ENCODE results near the gene TPT1. TPM values are rescaled to one million over a fixed set of nuclear protein-coding genes. Genes with fewer than 3 reads are reported as not detected.

TPT1 gene
- total RNA-seq, 1 donor from 2014 or later, result 3,711 TPM

DNA sequence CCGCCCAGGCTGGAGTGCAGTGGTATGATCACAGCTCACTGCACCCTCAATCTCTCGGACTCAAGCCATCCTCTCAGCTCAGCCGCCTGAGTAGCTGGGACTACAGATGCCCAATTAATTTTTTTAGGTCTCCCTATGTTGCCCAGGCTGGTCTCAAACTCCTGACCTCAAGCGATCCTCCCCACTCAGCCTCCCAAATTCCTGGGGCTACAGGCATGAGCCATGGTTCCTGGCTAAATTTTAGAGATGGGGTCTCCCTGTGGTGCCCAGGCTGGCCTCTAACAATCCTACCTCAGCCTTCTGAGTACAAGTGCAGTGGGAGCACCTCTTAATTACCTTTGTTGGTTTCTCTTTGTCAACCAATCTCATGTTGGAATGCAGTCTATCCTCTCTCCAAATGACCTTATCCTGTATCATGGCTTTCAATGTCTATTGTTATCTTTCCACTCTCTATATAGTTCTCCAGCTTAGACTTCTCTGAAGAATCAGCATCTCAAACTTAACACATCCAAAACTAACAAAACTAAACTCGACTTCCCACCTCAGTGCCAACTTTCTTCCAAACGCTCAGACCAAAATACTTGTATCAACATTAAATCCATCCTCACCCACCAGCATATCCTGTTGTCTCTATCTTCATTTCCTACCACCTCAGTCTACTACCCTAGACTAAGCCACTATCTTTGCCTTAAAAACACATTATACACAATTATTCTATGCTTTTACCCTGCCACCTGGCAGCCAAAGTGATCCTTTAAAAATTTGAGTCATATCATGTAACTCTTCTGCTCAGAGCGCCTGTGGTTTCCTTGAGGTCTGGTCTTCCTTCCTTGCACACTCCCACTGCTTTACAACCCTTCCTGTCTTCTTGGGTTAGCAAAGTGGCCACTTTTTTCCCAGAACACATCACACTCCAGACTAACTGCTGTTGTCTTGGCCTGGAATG, 6.7 kb downstream of the TPT1 start:
- DNase-seq (ENCODE audit: low read depth), result no peak

DNA sequence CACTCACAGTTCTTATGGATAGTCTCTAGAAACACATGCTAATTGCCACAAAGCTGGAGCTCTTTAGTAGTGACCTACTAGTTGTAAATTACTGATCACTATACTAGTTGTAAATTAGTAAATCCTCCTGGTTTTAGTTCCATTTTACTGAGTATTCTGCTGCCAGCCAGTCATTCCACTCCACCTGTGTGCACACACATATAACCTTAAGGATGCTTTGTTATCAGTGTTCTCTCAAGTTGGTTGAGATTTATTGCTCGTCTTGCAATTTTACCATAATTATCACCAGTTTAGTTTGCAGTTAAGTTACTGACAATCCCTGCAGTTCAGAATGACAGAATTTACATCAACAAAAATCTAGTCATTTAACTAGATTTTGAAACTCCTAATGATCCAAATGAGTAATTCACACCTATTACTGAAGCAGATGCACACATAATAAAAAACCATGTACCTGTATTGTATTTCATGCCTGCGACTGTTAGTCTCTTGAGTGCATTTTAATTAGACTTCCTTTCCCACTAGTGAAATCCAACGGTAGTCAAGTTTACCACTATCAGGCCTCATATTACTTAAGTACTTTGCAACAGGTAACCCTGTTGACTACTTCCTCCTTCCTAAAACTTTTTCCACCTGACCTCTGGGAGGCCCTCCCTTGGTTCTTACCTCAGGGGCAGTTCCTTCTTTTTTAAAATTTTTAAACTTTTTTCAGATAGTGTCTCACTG, 7.6 kb downstream of the TPT1 start:
- no peak for DNase-seq (ENCODE audit: low read depth)

DNA sequence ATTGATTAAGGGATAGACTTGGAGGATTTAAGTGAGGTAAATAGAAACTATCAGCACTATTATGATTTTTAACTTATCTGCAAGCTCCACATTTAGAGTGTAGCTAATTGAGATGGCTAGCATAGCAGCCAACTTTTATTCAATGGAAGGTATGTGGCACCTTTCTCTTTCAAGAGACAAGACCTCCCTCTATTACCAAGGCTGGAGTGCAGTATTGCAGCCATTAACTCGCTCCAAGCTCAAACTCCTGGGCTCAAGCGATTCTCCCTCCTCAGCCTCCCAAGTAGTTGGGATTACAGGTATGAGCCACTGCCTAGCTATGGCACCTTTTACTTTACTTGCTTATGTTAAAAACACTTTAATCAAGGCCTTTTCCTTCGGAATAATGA, 8.2 kb downstream of the TPT1 start:
- DNase-seq (ENCODE audit: low read depth), result no peak

DNA sequence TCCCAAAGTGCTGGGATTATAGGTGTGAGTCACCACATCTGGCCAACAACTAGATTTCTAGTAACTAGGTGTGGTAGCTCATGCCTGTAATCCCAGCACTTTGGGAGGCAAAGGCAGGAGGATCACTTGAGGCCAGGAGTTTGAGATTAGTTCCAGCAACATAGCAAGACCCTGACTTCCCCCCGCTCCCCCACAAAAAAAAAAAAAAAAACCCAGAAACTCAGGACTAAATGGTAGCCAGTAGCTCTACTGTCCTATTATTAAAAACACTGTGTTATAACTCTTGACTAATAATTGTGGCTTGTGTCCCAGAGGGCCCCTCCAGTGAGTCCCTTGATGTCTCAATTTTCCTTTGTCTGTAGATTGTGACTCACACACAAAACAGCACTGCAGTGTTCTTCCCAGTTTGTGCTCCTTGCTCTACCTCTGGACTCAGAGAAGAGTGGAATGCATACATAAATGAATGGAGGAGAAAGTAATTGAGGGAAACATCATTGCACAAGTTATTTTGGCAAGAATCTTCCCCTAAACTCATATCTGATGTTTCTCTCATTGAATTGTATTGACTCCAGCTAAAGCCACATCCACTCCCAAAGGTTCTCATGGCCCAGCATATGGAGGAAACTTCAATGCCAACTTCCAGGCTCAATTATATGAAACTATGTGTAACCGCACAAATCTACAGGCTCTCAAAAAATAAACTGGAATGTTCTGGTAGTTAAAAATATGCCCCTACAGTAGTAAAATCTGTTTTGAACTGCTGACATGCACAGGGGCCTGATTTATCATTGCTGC, 8.8 kb downstream of the TPT1 start:
- peak; percentile 87 for DNase-seq (ENCODE audit: low read depth)

DNA sequence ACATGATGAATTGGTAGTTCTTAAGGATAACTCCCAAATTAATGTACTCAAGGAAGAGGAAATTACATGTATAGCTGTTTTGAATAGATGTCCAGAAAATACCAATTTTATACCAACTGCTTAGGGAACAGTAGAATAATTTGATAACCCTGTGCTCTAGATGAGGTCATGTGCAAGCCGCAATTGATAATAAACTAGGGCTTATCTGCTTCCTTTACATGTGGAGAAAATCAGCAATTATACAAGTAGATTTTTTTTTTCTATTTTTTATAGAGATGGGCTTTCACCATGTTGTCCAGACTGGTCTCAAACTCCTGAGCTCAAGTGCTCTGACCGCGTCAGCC, 9.3 kb downstream of the TPT1 start:
- no peak for DNase-seq (ENCODE audit: low read depth)

DNA sequence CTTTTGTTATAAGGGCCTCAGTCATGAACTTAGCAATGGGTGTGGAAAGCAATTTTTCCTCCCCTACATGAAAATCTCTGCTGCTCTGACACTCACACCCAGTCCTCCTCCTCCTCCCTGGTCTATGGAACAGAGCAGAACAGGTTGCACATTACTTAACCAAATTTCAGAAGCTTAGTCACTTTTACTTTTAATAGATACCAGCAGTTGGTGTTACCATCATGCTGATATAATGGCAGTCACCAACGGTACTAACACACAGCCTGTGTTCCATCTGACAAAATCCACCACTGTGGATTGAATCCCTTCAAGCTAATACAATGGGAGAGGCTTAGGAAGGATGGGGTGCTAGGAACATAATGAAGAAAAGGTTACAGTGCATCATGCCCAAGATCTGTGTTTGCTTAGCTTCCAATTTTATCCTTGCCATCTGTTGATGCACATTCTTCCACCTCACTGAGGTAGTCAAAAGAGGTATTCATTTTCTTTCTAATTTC, 9.8 kb downstream of the TPT1 start:
- DNase-seq (ENCODE audit: low read depth), result no peak

DNA sequence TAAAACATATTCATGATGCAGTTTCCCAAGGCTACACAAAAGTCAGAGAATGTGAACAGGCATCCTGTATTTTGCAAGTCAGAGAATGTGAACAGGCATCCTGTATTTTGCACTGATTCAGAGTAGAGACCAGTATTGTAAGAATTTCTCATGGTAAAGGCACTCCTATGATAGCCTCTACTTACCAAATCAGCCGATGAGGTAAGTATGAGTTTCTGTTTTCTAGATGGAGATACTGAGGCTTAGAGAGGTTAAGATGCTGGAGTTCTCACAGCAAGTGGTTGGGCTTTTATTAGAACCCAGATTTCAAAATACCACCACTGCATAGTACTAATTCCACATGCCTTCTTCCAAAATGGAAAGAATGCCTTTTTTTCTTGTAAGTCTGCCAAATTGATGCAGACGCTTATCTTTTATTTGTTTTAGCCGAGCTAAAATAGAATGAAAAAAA, 12.3 kb downstream of the TPT1 start:
- no peak for DNase-seq (ENCODE audit: low read depth)

DNA sequence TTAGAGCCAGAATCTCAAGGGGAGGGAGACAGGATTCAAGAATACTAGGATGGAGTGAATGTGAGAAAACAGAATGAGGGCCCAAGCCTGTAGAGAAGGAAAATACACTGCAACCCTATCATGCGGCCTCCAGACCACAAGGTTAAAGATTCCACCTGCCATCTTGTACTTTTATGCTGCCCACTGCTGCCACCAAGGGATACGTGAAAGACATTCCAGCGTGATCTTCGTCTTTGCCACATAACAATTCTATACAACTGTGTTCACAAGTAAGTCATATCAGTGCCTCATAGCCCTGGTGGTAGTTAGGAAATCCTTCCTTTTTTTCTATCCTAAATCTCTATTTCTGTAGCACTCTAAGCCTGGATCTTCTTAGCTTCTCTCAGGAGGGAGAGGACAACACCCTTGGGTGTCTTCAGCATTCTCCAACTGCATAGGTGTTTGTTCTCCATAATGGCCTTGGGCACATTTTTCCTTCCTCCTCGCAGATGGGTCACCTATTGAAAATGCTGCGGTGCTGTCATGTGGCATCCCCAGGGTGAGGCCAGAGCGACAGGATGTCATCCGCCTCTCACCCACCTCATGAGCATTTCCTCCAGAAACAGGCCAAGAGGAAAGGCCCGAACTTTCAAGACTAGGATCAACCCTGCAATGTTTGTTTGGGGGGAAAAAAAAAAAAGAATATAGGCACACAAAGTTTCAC, 13.6 kb downstream of the TPT1 start:
- DNase-seq (ENCODE audit: low read depth), result no peak

DNA sequence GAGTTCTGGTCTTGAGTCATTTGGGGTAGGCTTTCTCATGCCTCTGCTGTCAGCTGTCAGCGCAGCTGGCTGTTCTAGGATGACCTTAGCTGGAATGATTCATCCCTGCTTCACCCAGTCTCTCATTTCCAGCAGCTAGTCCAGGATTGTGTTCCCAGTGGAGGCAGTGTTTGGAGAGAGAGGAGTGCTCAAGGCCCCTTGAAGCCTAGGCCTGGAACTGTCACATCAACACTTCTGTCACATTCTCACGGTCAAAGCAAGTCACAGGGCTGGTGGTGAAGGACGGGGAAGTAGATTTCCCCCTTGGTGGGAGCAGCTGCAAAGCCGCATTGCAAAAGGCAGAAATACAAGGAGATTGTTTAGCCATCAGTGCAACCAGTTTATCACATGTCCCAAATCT, 15.2 kb downstream of the TPT1 start:
- peak; percentile 88 for DNase-seq (ENCODE audit: low read depth)

DNA sequence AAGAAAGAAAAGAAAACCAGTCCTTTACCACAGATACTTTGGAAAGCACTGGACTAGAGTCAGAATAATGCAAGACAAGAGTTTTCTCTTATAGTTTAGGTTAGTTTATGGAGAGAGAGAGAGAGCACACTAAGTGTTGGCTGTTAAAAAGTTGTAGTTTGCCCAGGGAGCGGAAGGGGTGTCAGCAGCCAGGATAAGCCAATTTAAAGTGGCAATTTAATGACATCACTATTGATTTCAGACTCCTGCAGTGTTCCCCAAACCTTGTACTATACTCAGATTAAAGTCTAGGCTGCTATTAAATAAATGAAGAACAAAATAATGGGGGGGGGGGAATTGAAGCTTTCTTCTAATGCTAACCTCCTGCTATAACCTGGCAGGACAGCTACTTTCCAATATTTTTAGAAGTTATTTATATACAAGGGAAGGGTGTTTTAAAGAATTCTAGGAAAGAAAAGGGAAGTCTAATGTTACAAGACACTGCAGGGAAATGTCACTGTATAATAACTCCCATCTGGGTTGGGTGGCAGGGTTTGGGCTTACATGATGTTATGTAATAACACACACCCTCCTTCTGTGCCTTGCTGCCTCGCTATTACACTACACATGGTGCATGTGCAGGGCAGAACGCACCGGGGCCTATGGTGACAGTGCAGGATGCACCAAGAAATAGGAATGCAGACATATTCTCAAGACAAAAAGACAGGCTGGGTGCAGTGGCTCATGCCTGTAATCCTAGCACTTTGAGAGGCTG, 19.9 kb downstream of the TPT1 start:
- DNase-seq (ENCODE audit: low read depth), result no peak

DNA sequence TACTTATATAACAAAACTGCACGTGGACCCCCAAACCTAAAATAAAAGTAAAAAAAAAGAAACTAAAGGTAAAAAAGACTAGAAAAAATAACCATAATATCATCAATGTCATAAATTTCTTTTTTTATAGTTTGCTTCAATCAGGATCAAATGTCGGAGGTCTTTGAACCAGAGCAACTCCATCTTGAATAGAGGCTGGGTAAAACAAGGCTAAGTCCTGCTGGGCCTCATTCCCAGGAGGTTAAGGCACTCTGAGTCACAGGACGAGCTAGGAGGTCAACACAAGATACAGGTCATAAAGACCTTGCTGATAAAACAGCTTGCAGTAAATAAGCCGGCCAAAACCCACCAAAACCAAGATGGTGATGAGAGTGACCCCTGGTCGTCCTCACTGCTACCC, 24.0 kb downstream of the TPT1 start:
- DNase-seq (ENCODE audit: low read depth), result no peak

DNA sequence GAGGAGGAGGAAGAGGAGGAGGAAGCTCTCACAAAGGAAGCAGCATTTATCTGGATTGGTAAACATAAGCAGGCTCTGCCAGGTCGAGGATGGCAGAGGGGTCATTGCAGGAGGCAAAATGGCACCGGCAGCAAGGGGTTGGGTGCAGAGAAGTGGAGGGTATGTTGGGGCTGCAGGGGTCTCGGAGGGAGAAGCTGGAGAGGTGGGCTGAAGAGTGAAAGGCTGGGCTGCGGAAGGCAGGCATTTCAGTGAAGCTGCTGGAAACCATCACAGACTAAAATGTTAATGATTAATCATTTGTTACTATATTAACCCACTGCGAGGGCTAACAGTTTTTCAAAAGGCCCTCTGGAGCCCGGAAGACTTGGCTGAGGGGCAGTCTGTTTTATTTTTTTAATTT, 24.6 kb downstream of the TPT1 start:
- peak; percentile 68 for DNase-seq (ENCODE audit: low read depth)

DNA sequence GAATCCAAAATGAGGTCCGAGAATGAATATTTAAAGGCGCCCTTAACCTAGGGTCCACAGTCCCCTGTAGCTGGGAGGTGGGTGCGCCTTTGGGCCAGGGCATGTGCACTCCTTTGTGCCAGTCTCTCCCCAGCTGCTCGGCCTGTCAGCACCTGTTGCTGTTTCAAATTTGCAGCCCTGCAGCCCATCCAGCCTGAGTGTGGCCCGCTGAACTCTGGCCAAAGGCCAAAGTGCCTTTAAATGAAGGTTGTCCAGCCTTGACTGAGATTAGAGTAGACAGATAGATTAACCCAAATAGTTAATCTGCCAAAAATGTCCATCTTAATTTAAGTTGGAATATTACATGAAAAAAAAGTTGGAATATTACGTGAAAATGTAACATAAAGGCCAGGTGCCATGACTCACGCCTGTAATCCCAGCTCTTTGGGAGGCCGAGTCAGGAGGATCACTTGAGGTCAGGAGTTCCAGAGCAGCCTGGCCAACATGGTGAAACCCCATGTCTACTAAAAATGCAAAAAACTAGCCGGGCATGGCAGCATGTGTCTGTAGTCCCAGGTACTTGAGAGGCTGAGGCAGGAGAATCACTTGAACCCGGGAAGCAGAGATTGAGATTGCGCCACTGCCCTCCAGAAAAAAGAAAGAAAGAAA, 25.3 kb downstream of the TPT1 start:
- DNase-seq (ENCODE audit: low read depth), result no peak

DNA sequence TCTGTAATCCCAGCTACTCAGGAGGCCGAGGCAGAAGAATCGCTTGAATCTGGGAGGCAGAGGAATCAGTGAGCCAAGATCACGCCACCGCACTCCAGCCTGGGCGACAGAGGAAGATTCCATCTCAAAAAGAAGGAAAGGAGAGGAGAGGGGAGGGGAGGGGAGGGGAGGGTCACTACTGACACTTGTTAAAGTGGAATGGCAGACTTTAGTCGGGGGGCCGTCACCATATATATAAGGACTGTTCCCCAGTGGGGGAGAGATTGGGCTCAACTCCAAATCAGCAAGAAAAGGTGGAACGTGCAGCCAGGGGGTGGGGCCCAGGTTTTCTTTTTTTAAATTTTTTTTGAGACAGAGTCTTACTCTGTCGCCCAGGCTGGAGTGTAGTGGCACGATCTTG, 26.2 kb downstream of the TPT1 start:
- DNase-seq (ENCODE audit: low read depth), result no peak

DNA sequence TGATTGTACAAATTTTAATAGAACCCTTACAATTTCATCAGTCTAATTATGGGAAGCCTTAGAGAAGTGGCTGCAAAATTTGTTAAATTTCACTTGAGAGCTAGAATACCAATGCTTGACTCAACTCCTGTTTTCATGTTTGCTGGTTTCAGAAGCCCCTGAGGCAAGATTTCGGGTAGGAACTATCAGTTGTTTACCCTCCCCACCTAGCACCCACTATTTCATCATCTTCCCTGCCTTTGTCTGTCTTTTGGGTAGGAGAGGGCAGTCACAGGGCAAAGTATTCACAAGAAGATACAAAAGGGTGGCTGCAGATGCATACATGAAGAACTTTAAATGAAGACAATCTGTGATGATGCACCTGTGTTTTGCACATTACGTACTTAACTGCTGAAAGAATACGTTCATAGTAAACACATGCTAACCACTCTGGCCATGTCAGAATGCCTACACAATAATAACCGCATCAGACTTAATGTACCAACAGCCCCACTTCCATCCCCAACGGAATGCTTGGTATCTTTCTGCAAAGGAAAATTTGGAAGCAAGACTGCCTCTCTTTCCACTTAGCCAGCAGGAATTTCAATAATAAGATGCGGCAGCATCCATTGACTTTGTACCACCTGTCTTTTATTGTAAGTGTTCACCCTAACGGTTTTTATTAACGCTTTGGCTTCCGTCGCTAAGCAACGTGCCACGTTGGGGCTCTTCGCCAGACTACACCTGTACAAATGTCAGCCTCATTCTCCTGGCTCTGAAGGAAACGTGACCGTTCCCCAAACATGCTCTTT, 30.4 kb downstream of the TPT1 start:
- no peak for DNase-seq (ENCODE audit: low read depth)

DNA sequence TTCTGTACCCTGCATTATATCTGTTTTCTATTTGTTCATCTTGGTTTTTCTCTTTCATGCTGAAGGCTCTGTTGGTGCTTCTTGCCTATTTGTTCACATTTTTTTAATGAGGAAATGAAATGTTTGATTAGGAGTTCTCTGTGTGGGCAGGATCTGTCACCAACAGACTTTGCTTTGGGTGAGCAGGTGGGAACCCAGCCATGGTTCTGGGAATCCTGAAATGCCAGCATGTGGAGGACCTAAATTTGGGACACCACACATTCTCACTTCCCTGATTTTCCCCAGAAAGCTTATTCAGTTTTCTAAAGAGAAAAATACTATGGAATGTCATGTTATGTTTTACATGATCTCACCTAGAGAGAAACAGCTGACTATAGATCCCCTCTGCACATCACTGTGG, 34.0 kb downstream of the TPT1 start:
- no peak for DNase-seq (ENCODE audit: low read depth)

DNA sequence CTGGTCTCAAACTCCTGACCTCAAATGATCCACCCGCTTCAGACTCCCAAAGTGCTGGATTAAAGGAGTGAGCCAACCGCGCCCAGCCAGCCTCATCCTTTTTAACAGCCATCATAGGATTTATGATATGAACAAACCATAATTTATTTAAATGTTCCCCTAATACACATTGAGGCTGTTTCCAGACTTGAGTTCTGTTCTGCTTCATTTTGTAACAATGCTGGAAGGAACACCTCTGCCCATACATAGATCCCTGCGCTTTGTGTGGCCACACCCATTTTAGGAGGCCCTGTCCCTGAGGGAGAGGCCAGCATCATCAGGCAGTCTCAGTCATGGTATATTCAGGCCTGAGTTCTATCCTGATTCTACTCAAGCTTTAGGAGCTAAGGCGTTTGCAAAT, 35.9 kb downstream of the TPT1 start:
- DNase-seq (ENCODE audit: low read depth), result no peak

DNA sequence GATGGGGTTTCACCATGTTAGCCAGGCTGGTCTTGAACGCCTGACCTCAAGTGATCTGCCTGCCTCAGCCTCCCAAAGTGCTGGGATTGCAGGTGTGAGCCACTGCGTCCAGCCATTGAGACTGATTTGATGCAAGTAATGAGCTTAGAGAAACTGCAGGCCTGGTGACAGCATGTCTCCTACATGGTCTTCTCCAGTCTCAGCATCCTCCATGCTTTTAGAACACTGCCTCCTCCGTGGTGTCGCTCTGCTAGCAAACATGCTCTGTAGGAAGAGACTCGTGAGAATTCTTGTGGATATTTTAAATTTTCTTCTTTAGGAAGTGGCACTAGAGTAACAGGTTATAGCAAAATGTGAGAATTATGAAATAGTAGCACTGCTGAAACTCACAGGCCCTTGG, 37.1 kb downstream of the TPT1 start:
- no peak for DNase-seq (ENCODE audit: low read depth)

DNA sequence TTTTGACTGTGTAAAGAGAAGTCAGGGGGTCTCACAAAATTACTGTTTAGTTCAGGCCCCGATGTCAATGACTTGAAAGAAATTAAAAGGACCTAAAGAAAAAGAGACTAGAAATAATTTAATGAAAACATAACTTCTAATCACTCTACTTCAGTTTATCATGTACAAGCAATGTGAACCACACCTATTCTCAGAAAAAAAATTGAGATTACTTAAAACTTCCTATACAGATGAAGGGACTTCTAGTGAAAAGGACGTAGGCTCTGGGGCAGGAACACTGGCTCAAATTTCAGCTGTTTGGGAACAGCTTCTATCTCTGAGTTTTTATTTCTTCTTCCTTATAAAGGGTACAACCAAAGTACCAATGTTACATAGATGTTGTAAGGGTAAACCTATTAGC, 38.0 kb downstream of the TPT1 start:
- DNase-seq (ENCODE audit: low read depth), result no peak

DNA sequence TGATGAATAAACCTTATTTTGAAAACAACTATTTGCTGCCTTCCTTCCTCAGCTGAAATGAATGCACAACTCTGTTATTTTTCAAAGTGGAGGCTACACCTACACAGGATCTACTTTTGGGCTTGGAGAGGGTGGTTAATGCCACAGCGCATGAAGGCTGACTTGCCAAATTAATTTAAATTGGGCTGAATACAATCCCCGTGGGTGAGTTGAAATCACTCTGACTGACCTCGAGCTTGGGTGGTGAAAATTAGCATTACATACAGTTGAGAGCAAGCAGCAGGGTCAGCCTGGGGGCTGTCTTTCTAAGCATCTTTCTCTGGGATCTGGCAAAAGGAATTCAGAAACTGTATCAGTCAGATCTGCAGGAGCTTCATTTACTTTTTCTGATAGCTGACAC, 38.5 kb downstream of the TPT1 start:
- no peak for DNase-seq (ENCODE audit: low read depth)
